ENCODE data around the gene SEH1L. TPM values are rescaled to one million over a fixed set of nuclear protein-coding genes. Genes with fewer than 3 reads are reported as not detected.

The SEH1L gene
- polyA plus RNA-seq, 1 donor from 2014 or later = 11.5 TPM

GRCh38 chr18:12907258-12907925 is 40.4 kb upstream of the SEH1L start:
- TF ChIP-seq EZH2 (IDR thresholded peaks at IDR 0.05; ENCODE audit: borderline replicate concordance, insufficient read depth, low read length, poor library complexity, severe bottlenecking) (no peak), TAF1 (IDR thresholded peaks at IDR 0.05; ENCODE audit: low read depth) (no peak), SMC3 (conservative IDR thresholded peaks at IDR 0.05; ENCODE audit: poor library complexity) (no peak), EP300 (conservative IDR thresholded peaks at IDR 0.05; ENCODE audit: poor library complexity, severe bottlenecking) (no peak), POLR2AphosphoS5 (IDR thresholded peaks at IDR 0.05) (no peak)
- TF ChIP-seq, protein P1, sequence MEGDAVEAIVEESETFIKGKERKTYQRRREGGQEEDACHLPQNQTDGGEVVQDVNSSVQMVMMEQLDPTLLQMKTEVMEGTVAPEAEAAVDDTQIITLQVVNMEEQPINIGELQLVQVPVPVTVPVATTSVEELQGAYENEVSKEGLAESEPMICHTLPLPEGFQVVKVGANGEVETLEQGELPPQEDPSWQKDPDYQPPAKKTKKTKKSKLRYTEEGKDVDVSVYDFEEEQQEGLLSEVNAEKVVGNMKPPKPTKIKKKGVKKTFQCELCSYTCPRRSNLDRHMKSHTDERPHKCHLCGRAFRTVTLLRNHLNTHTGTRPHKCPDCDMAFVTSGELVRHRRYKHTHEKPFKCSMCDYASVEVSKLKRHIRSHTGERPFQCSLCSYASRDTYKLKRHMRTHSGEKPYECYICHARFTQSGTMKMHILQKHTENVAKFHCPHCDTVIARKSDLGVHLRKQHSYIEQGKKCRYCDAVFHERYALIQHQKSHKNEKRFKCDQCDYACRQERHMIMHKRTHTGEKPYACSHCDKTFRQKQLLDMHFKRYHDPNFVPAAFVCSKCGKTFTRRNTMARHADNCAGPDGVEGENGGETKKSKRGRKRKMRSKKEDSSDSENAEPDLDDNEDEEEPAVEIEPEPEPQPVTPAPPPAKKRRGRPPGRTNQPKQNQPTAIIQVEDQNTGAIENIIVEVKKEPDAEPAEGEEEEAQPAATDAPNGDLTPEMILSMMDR (IDR thresholded peaks at IDR 0.05; ENCODE audit: poor library complexity, severe bottlenecking) = no peak
- no peak overlapping the region for H3K4me2 ChIP-seq (ENCODE audit: low read length)
- no peak overlapping the region for H3K27ac ChIP-seq (ENCODE audit: low read length)

DNA sequence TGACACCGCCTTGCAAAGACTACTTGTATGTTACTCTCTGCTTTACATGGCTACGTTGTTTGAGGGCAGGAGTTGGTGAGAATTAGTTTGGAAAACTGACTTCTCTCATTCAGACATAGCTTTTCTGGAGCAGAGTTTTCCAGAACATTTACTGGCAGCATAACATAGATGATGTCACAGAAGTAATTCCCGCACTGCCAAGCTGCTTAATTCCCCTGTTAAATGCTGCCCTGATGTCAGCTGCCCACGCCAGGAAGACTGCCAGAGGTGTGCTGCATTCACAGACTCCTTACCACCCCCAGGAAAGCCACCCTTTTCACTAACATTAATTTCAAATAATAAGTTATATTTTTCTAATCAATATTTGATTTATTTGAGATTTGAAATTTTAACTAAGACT is 39.1 kb upstream of the SEH1L start:
- TF ChIP-seq EZH2 (IDR thresholded peaks at IDR 0.05; ENCODE audit: borderline replicate concordance, insufficient read depth, low read length, poor library complexity, severe bottlenecking) (no peak), TAF1 (IDR thresholded peaks at IDR 0.05; ENCODE audit: low read depth) (no peak), EP300 (conservative IDR thresholded peaks at IDR 0.05; ENCODE audit: poor library complexity, severe bottlenecking) (no peak), MXI1 (conservative IDR thresholded peaks at IDR 0.05; ENCODE audit: poor library complexity, severe bottlenecking) (no peak), POLR2AphosphoS5 (IDR thresholded peaks at IDR 0.05) (no peak), REST (IDR thresholded peaks at IDR 0.05; ENCODE audit: borderline replicate concordance) (no peak), RAD21 (conservative IDR thresholded peaks at IDR 0.05) (no peak), SMC3 (conservative IDR thresholded peaks at IDR 0.05; ENCODE audit: poor library complexity) (no peak)
- TF ChIP-seq, protein P1 (IDR thresholded peaks at IDR 0.05; ENCODE audit: poor library complexity, severe bottlenecking) = no peak
- H3F3A ChIP-seq (ENCODE audit: insufficient read depth, low read length, poor library complexity, severe bottlenecking) = no peaks in the 10 kb centered on the region
- no peak overlapping the region for H3K27ac ChIP-seq (ENCODE audit: low read length)
- H2AFZ ChIP-seq (ENCODE audit: low read depth, low read length) = no peak overlapping the region
- no peak overlapping the region for H3K4me2 ChIP-seq (ENCODE audit: low read length)
- no peaks in the 10 kb centered on the region for H3K9me2 ChIP-seq (ENCODE audit: insufficient read depth, low read length)
- H3K36me3 ChIP-seq (ENCODE audit: insufficient read depth, low read length) = no peaks in the 10 kb centered on the region
- no peak overlapping the region for H3K9ac ChIP-seq (ENCODE audit: low read length)
- H3K4me3 ChIP-seq (ENCODE audit: low read length) = no peak overlapping the region
- H3K27me3 ChIP-seq (ENCODE audit: insufficient read depth, low read depth, low read length) = peaks cover 5% of the 10 kb centered on the region
- no peaks in the 10 kb centered on the region for H3K79me2 ChIP-seq (replicated peaks; ENCODE audit: insufficient read depth, low read length)
- no peaks in the 10 kb centered on the region for H4K20me1 ChIP-seq (ENCODE audit: insufficient read depth)
- H3K9me3 ChIP-seq (ENCODE audit: low read length) = no peaks in the 10 kb centered on the region

More at GRCh38 chr18:12907258-12907925, 40.4 kb upstream of the SEH1L start:
- Histone ChIP-seq H3K9me2 (ENCODE audit: insufficient read depth, low read length) (no peaks in the 10 kb centered on the region), H2AFZ (ENCODE audit: low read depth, low read length) (no peak overlapping the region), H3K27me3 (ENCODE audit: insufficient read depth, low read depth, low read length) (peaks cover 5% of the 10 kb centered on the region), H3K9me3 (ENCODE audit: low read length) (no peaks in the 10 kb centered on the region), H3F3A (ENCODE audit: insufficient read depth, low read length, poor library complexity, severe bottlenecking) (no peaks in the 10 kb centered on the region), H3K4me3 (ENCODE audit: low read length) (no peak overlapping the region), H4K20me1 (ENCODE audit: insufficient read depth) (no peaks in the 10 kb centered on the region), H3K79me2 (replicated peaks; ENCODE audit: insufficient read depth, low read length) (no peaks in the 10 kb centered on the region), H3K36me3 (ENCODE audit: insufficient read depth, low read length) (no peaks in the 10 kb centered on the region), H3K9ac (ENCODE audit: low read length) (no peak overlapping the region)

Data from neural cell (in vitro differentiated cells).